Bronchial epithelial cell (primary cell): Measurements from ENCODE around the gene GDF15. TPM values are rescaled to one million over a fixed set of nuclear protein-coding genes. Genes with fewer than 3 reads are reported as not detected.

Experiments
- DNase-seq: peaks from one replicate; pipeline ENCODE4 v3.0.0-alpha.2; 2010; ENCODE audit warnings: low read depth
- FAIRE-seq: peaks from 2 replicates; lab custom pipeline; 2011; peaks lifted over from hg19 to GRCh38; lab: Jason Lieb, UNC
- H3K27me3 ChIP-seq: 2 replicates; pipeline ENCODE4 v1.5.1; 2011; ENCODE audit warnings: low read length; ENCODE audit not compliant: control insufficient read depth, insufficient read depth
- H3K36me3 ChIP-seq: 2 replicates; pipeline ENCODE4 v1.5.1; 2011; ENCODE audit warnings: low read length; ENCODE audit not compliant: control insufficient read depth, insufficient read depth
- H3K4me3 ChIP-seq: 2 replicates; pipeline ENCODE4 v1.5.1; 2011; ENCODE audit warnings: mild to moderate bottlenecking, low read depth, low read length, control low read depth
- total RNA-seq: library from RNA; depleted of rRNA; stranded (reverse); fragments of >200 nt; gene quantifications from 2 replicates; pipeline ENCODE4 v1.2.1, GENCODE V29; 2014
- TF ChIP-seq, protein P1 (sequence below): IDR thresholded peaks from 2 replicates; pipeline ENCODE4 v1.5.1; 2011; ENCODE audit warnings: mild to moderate bottlenecking, moderate library complexity, low read length, control low read depth, inconsistent platforms; ENCODE audit not compliant: insufficient read depth, severe bottlenecking

GDF15 gene
- total RNA-seq, 1 donor from 2014 or later = 123 TPM

DNA sequence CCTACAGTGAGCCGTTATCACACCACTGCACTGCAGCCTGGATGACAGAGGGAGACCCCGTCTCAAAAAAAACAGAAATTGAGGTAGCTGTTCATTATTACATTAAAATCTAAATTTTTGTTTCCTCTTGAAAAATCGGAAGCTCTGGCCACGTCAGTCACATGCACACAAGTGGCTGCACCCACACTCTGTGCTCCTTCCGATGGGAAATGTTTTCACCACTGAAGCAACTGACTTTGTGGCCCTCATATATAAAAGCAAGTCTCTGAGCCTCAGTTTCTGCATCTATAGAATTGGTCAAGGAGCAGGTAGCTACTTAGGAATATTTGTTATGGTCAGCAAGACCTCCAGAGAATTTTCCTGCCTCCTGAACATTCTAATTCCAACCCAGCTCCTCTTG is 7.0 kb downstream of the GDF15 start:
- Histone ChIP-seq H3K27me3 (no peaks in the 10 kb centered on the region), H3K36me3 (peaks cover 10% of the 10 kb centered on the region), H3K4me3 (no peak overlapping the region)
- TF ChIP-seq, protein P1, sequence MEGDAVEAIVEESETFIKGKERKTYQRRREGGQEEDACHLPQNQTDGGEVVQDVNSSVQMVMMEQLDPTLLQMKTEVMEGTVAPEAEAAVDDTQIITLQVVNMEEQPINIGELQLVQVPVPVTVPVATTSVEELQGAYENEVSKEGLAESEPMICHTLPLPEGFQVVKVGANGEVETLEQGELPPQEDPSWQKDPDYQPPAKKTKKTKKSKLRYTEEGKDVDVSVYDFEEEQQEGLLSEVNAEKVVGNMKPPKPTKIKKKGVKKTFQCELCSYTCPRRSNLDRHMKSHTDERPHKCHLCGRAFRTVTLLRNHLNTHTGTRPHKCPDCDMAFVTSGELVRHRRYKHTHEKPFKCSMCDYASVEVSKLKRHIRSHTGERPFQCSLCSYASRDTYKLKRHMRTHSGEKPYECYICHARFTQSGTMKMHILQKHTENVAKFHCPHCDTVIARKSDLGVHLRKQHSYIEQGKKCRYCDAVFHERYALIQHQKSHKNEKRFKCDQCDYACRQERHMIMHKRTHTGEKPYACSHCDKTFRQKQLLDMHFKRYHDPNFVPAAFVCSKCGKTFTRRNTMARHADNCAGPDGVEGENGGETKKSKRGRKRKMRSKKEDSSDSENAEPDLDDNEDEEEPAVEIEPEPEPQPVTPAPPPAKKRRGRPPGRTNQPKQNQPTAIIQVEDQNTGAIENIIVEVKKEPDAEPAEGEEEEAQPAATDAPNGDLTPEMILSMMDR = no peak
- FAIRE-seq (no peak), DNase-seq (no peak)

DNA sequence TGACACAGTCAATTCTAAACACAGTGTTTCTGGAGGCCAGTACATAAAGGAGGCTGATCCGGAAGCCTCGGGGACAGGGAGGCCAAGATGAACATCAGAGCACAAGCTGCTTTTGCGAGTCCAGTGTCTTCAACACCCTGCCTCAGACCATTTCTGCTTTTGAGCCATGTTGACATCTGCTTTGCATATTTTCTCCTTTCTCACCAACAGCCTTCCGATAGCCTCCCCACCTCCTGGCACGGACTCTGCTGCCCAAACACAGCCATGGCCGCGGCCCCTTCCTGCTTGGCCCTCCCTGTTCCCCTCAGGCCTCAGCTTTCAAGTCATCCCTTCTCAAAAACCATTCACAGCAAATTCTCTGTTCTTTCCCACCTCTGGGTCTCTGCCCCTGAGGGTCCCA is 7.9 kb downstream of the GDF15 start:
- FAIRE-seq = no peak
- TF ChIP-seq, protein P1 = no peak
- H3K27me3 ChIP-seq = no peaks in the 10 kb centered on the region
- H3K4me3 ChIP-seq = no peak overlapping the region
- peaks cover 3% of the 10 kb centered on the region for H3K36me3 ChIP-seq
- DNase-seq = no peak

DNA sequence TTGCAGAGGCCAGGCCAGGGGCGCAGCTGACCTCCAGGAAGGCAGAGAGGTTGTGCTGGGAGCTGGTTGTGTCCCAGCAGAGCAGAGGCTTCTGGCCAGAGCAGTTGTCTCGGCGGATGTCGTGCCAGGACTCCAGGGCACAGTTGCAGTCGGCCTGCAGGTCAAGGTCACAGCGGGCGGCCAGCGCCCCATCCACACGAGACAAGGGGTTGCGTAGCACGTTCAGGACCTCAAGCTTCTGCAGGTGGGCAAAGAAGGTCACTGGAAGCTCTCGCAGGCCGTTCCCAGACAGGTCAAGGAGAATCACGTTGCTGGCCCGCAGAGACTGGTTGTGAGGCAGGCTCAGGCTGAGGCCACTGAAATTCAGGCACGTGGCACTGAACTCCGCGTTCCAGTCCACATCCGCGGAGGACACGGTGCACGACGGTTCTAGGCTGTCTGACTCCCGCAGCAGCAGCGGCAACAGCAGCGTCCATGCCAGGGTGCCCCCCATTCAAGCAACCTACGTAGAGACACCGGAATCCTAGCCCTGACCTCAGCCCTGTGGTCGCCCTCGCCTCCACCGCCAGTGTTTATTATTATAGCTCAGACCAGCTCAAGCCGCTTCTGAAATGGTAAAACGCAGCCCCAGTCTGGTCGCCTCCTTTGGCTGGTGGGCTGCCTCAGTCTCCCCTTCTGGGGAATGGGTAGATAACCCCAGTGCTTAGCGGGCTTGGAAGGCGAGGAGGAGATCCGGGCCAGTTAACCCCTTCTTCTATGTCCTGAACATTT is 10.7 kb downstream of the GDF15 start:
- Histone ChIP-seq H3K27me3 (no peaks in the 10 kb centered on the region), H3K36me3 (no peaks in the 10 kb centered on the region), H3K4me3 (no peak overlapping the region)
- no peak for DNase-seq
- FAIRE-seq = no peak
- TF ChIP-seq, protein P1 = no peak

DNA sequence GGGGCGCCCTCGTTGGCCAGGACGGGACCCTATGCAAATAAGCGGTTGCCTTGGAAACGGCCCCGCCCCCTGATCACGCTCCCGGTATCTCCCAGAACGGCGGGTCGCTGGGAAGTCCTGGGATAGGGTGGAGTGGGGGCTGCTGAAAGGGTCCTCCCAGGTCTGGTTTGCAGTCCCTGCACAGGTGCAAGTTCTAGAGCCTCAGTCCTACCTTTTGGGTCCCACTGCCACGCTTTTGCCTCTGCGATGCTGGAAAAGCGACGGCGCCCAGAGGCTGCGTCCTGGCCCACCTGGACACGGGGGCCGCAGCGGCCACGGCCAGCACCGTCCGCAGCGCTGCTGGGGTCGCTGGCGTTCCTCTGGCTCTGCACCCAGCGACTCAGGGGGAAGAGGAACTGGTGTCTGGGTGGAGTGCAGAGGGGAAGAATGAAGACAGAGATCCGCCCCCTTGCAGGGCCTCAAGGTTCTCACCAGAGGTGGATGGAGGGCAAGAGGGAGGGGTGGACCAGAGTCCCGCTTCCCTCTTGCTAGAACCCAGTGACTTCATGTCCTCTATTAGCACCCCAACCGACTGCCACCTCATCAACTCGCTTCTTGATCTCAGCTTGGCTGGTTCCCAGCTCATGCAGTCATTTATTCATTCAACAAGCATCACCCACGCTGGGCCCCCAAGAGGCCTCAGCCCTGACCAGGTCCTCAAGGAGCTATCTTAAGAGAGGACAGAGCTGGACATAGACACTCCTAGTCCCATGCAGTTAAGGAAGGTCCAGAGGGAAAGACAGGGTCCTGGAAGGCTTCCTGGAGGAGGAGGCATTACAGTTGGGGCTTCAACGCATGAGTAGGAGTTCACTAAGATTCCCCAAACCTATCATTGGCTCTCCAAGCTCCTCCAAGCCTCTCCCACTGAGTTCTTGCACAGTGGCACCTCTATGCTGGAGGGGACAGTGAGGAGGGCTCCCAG is 11.6 kb downstream of the GDF15 start, which contains the start of gene LRRC25:
Gene LRRC25 (minus strand): TSS at position 381 of the 961 bp plus-strand sequence. CDS start 659 bp downstream, outside the sequence.
- FAIRE-seq (no peak), DNase-seq (no peak)
- no peaks in the 10 kb centered on the region for H3K27me3 ChIP-seq
- H3K4me3 ChIP-seq = no peak within 1 kb of the TSS
- TF ChIP-seq, protein P1 = no peak
- no peaks in the 10 kb centered on the region for H3K36me3 ChIP-seq

DNA sequence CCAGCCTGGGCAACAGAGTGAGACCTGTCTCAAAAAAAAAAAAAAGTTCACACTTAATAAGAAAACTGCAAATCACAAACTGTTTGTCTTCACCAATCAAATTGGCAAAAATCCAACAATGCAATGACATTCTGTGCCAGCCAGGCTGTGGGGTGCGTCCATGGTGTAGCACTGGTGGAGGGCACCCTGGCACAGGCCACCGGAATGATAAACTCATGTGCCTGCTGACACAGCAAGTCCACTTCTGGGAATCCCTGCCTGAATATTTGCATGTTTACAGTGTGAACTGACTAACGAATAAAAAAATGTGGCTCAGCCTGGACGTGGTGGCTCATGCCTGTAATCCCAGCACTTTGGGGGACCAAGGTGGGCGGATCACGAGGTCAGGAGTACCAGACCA is 13.1 kb downstream of the GDF15 start:
- FAIRE-seq (no peak), DNase-seq (peak; percentile 76)

More for the DNA sequence above, 13.1 kb downstream of the GDF15 start:
- H3K36me3 ChIP-seq = no peaks in the 10 kb centered on the region
- TF ChIP-seq, protein P1 = no peak
- H3K27me3 ChIP-seq = no peaks in the 10 kb centered on the region
- no peak overlapping the region for H3K4me3 ChIP-seq
